ENCODE measurements around the gene SCAF4.

- TF ChIP-seq POLR2A (IDR thresholded peaks at IDR 0.05) (no peak), CTCF (IDR thresholded peaks at IDR 0.05) (no peak)
Measured at GRCh38 chr21:31732597-31733550, 956 bp upstream of the SCAF4 start.
